IPS DF 4.7 (cell line): ENCODE results near the gene CYGB.
"Not testable (repeated sequence)": the region's sequence is repeated elsewhere in the genome, so short reads cannot be mapped to it uniquely, and the experiment has no call there.

Experiments
- DNase-seq: peaks from one replicate; pipeline ENCODE4 v3.0.0-alpha.2; 2013; ENCODE audit warnings: low spot score; ENCODE audit errors: extremely low read depth

Gene CYGB

DNA sequence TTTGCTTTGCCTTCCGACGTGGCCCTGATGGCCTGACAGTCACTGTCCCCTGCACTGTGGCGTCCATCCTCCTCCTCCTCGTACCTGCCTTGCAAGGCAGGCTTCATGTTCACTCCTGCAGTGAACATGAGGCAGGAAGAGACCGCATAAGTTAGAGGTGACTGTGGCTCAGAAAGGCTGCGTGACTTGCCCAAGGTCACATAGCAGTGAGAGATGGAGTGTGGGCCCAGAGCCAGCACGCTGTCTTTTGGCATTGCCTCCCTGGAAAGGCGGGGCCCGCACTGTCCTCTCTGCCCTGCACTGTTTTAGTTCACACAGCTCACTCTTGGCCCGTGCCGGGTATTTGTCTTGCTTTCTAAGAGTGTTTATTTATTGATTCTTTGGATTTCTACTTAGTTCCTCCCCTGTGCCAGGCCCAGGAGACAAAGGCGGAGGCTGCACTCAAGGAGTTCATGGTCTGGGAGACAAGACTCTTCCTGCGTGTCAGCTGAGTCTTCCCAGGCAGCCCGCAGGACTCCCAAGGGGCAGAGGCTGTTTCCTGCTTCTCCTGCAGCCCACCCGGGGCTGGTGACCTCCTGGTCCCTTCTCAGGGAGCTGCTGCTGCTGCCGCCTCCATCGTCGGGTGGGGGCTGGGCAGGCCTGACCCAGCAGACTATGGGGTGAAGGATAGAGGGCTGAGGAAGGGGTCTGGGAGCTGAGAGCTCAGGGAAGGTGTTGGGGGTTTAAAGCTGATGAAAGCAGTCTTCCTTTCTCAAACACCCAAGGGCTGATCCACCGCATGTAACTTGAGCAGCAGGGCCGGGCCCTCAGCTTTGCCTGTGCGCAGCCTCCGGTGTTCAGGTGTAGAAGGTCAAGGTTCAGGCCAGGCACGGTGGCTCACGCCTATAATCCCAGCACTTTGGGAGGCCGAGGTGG, 12.7 kb downstream of the CYGB start:
- DNase-seq = no peak

DNA sequence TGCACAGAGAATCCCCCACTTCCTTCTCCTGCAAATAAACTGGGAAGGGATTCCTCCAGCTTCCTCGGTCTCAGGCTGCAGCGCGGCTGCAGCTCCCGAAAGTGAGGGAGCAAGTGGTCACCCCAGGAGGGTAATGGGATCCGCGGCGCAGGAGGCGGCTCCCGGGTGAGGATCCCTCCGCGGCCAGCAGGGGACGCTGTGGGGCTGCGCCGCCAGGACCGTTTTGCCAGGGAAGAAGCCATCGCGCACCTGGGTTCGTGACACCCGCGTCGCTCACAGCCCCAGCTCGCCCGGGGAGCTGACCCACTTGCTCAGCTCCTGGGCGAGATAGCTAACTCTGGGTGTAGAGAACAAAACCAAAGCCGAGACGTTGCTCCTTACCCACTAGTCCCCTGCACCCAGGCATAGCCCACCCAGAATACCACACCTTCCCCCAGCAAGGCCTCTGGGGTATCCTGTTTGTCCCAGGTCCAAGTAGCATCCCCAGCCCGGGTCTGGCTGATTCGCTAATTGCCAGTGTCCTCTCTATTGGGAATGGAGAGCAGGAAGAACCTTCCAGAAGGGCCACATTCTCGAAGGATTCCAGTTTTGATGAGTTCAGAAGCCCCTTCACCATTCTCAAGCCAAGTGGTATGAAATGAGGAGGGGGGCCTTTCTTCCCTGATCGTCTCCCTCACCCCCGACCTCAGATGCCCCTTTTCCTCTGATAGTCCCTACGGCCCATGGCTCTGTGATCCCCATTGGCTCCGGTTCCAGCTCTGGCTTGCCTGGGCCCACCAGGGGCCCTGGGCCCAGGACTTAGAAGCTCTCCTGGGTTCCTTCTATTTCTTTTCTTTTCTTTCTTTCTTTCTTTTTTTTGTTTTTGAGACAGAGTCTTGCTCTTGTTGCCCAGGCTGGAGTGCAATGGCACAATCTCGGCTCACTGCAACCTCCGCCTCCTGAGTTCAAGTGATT, 14.1 kb downstream of the CYGB start:
- peak; percentile 53 for DNase-seq

DNA sequence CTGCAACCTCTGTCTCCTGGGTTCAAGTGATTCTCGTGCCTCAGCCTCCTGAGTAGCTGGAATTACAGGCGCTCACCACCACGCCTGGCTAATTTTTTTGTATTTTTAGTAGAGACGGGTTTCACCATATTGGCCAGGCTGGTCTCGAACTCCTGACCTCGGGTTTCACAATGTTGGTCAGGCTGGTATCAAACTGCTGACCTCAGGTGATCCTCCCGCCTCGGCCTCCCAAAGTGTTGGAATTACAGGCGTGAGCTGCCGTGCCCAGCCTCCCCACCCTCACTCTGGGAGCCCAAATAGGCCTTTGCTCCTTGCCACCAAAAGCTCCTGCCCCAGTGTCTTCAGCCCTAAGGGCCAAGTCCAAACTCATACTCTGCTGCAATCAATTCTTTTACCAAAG, 15.8 kb downstream of the CYGB start:
- DNase-seq = not testable (repeated sequence)

DNA sequence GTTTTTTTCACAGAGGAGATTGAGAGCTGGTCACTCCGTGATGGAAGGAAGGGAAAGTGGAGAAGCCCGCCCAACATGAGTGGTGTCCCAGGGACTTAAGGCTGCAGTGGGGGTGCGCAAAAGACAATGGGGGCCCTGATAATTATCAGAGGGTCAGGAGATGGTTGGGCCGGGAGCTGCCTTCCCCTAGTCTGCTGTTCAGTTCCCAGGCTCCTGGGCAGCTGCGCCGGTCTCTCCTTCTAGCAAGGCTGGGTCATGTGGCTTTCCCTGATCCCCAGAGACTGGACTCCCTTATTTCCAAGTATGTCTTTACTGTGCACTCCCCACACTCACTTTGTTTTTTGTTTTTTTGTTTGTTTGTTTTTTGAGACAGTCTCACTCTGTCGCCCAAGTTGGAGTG, 16.2 kb downstream of the CYGB start:
- no peak for DNase-seq

DNA sequence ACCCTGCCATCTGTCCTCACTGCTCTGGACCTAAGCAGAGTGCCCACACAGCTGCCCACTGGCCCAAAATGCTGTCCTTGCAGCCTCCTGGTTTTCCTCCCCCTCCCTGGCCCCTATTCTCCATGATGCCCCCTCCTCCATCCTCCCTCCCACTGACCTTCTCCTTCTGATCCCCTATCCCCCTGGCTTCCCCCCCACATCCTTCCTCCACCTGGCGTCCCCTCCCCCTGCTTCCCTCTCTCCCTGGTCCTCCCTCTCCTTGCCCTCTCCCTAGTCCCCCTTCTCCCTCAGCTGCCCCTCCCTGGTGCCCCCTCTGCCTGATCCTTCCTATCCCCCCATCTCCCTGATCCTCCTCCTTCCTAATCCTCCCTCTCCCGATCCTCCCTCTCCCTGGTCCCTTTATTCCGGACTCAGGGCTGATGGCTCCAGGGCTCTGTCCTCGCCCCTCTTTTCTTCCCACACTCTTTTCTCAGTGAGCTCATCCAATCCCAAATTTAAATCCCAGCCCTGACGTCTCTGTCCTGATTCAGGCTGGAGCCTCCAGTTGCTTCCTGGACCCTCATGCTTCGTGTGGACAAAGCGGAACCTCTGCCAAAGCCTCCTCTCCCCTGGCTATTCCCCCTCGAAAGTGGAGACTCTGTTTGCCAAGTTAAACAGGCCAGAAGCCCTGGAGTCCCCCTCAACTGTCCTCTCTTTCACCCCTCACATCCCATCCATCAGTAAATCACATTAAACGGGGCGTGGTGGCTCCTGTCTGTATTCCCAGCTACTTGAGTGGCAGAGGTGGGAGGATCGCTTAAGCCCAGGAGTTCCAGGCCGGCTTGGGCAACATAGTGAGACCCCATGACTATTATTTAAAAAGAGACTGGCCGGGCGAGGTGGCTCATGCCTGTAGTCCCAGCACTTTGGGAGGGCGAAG, 18.2 kb downstream of the CYGB start:
- no peak for DNase-seq

DNA sequence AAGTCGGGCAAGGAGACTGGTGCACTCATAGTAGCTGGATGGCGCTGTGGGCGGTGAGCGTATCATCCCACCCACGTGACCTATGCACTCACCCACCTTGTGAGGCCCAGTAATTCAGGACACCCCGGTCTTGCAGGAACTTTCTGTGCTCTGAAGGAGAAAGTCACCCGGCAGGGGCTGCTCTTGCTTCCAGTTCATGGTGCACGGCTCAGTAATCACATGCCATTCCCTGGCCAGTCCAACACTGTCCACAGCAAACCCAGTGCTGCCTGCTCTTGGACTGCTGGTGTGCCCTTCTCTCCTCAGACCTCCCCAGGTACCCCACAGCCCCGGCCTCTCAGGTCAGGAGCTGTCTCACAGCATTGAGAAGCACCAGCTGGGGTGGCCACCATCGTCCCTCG, 19.9 kb downstream of the CYGB start:
- no peak for DNase-seq

DNA sequence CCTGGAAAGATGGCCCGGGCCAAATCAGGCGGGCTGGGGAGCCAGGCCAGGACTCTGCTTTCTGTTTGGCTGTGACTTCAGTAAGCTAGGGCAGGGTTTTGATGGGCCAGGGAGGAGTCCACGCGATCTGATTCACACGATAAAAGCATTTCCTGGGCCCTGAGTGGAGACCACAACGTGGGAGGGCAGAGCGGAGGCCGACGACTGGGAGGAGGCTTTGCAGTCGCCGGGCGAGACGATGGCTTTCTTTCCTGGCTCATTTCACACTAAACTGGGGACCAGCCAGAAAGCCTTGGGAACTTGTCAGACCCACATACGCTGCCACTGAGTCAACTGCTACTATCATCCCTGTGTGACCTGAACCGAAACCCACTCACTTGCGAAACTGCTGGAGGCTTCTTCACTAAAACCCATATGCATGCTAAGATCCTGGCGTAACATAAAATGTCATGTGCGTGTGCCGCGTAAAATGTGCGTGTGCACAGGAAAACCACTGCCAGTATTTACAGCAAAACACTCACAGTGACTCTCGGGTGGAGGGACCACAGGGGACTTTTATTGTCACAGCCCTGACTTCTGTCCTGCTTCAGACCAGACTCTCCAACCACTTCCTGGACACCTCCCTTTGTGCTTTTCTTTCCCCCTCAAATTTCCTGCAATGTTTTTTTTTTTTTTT, 22.1 kb downstream of the CYGB start:
- DNase-seq = no peak

DNA sequence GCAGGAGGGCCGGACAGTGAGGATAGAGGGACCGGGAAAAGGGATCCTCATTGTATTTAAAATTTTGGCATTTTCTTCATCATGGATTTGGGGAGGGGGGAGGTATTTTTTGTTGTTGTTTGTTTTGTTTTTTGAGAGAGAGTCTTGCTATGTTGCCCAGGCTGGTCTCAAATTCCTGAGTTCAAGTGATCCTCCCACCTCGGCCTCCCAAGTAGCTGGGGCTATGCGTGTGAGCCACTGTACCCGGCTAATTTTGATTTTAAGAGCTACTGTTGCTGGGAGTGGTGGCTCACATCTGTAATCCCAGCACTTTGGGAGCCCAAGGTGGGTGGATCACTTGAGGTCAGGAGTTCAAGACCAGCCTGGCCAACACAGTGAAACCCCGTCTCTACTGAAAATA, 23.2 kb downstream of the CYGB start:
- DNase-seq = not testable (repeated sequence)

DNA sequence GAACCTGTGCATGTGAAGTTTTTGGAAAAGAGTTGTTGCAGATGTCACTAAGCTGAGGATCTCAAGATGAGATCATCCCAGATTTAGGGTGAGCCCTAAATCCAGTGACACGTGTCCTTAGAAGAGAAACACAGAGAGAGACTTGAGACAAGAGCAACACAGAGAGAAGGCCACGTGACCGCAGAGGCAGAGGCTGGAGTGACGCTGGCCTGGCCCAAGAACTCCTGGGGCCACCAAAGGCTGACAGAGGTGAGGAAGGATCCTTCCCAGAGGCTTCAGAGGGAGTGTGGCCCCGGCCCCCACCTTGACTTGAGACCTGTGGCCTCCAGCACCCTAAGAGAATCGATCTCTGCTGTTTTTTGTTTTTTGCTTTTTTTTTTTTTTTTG, 24.2 kb downstream of the CYGB start:
- DNase-seq = no peak

DNA sequence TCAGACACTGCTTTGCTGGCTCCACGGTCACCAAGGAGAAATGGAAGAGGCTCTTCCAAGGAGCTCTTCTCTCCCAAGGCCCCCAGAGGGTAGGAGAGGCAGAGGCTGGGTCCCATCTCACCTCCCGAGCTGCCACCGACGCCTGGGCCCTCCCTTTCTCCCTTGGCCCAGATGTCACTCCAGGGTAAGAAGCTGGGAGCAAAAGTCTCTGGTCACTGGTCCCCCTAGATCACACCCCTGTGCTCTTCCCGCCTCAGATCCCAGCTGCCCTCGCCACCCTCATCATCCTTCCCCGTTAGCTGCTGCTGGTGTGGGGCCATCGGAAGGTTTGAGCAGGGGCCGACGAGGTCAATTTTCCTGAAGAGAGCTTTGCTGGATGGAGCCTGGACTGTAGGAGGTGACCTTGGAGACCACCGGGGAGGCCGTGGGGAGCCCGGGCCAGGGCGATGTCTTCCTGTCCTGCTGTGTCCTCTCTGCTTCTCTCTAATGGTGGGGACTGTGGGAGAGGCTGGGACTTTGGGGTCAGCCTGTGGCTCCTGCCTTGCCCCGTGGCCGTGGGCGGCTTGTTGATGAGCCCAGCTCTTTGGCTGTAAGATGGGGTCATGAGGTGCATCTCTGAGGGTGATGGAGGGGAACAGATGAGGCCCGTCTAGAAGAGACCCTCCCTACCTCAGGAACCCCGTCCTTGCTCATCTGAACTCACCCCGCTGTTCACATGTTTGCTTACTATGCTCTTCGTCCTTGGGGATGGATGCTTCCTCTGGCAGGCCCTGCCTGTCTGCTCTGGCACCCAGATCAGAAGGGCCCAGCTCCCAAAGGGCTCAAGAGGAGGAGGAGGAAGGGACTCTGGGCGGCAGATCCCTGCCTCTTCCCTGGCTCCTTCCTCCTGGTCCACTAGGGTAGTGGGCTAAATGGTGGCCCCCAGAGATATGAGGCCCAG, 24.9 kb downstream of the CYGB start:
- no peak for DNase-seq

DNA sequence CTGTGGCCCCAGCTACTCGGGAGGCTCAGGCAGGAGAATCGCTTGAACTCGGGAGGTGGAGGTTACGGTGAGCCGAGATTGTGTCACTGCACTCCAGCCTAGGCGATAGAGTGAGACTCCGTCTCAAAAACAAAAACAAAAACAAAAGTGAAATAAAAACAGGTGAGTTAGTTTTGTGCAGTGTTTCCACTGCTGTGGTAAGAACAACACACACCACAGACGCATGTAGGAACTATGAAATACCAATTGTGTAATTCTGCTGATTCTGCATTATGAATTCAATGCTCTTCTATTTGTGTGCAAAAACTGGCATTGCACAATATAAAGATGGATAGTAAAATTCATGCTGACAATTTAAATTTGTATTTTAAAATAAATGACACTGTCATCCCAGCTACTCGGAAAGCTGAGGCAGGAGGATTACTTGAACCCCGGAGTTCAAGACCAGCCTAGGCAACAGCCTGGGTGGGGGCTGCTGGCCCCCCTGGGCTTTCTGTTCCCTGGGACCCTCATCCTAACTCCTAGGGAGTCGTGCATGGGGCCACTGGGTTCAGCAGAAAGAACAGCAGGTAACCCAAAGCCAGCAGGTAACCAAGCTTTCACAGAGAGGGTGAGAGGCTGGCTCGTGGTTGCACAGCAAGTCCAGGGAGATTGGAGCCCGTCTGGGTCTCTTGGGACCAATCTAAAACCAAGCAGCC, 25.7 kb downstream of the CYGB start:
- DNase-seq = no peak

DNA sequence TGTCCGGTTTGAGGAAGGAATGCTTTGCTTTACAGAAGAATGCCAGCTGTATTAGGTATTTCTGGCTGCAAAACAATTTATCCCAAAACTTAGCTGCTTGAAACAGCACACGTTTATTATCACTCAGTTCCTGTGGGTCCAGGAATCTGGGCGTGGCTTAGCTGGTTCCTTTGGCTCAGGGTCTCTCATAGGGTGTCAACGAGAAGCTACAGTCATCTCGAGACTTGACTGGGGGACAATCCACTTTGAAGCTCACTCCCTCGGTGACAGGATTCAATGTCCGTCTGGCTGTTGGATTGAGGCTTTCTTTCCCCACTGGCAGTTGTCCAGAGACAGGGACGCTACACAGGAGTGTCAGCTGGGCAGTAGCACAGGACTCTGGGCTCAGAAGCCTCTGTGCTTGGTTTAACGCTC, 26.7 kb downstream of the CYGB start:
- no peak for DNase-seq

DNA sequence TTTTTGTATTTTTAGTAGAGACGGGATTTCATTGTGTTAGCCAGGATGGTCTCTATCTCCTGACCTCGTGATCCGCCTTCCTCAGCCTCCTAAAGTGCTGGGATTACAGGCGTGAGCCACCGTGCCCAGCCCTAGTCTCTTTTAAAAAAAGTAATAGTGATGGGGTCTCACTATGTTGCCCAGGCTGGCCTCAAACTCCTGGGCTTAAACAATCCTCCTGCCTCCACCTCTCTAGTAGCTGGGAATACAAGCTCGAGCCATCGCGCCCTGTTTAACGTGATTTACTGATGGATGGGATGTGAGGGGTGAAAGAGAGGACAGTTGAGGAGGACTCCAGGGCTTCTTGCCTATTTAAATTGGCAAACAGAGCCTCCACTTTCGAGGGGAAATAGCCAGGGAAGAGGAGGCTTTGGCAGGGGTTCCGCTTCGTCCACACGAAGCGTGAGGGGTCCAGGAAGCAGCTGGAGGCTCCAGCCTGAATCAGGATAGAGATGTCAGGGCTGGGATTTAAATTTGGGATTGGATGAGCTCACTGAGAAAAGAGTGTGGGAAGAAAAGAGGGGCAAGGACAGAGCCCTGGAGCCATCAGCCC, 28.9 kb downstream of the CYGB start:
- not testable (repeated sequence) for DNase-seq

DNA sequence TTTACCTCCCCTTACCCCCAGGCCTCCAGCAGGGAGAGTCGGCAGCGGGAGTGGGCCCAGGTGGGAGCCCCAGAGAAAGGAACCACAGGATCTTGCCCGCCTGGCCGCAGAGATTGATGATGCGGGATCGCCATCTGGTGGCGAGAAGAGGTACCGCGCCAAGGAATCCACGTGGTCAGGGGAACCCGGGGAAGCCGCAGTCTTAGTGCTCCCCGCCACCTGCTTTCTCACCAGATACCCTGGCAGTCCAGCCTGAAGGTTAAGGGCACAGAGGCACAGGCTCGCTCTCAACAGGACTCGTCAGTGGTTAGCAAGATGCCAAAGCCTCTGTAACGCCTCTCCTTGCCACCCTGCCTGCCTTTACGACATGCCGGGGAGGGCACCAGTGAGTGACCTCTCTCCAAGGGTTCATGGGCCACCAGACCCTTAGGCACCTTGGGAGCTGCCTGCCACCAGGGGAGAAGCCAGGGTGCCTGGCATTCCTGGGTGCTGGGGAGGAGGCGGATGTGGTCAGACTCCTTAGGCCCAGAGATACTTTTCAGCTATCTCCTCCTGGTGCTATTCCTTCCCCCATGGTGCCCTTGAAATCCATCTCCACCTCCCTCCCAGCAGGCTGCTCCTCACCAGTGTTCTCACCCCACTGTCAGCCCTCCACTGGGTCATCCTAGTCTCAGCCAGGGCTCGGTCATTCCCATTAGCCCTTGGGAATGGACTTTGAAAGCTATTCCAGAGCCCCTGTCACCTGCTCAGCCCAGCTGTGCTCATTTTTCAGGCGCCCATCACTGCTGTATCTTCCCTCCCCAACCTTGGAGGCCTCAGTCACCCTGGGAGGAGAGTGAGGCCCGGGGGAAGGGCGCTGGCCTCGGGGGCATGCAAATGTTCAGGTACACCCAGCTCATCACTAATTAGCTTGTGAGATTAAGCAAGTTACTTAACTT, 30.8 kb downstream of the CYGB start:
- DNase-seq = peak; percentile 62

DNA sequence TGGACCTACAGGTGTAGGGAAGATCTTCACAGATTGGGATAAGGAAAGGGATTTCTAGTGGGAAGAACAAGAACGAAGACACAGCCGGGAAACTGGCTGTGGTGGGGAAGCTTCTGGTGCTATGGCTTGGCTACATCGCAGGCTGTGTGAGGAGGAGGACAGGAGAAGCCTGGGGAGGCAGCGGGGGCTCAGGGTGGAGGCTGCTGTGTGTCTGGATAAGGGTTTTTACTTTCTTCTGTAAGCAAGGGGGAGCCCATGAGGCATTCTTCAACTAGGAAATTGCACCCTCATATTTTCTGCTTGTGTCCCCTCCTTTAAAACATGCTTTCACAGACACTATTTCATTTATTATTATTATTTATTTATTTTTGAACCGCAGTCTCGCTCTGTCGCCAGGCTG, 33.4 kb downstream of the CYGB start:
- no peak for DNase-seq

DNA sequence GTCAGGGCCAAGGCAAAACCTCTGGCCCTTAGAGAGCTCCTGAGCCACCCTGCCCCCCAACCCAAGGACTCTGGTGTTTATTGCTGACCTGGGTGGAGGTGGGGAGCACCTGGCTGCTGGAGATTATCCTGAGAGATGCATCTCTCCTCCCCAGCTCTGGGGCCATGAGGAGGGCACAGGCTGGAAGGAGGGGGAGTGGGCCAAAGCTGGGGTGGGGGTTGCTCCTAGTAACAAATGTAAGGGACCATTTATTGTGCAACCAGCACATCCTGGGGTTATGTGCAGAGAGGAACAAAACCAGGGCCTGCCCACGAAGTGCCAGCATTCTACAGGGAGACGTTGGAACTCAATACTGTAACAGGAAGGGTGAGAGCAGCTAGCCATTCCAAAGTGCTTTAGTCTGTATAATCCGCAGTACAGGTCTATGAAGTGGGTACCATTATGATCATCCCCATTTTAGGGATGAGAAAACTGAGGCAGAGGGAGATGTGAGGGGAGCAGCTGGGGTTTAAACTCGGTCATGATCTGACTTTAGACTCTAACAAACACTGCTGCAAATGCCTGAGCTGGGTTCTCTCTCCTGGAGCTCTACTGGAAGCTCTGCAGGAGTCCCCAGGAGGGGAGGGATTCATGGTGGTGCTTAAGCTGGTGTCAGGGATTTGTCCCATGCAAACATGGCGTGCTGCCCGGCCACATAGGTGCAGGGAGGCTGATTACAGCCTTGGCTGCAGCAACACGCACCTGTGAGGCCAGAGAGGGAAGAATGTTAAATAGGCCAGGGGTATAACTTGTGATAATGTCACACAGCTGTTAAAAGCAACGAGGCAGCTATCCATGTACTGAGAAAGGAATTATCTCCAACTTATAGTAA, 34.9 kb downstream of the CYGB start:
- no peak for DNase-seq
